Stimulated activated CD8-positive, alpha-beta memory T cell treated with anti-CD3 and anti-CD28 coated beads, Interleukin-15, amount 100 ng/mL, for 24 hours (primary cell): Measurements from ENCODE around the gene ABCE1.

Experiments
- DNase-seq: peaks from one replicate; pipeline ENCODE4 v3.0.0-alpha.2; 2020; ENCODE audit warnings: low read depth

ABCE1 gene

DNA sequence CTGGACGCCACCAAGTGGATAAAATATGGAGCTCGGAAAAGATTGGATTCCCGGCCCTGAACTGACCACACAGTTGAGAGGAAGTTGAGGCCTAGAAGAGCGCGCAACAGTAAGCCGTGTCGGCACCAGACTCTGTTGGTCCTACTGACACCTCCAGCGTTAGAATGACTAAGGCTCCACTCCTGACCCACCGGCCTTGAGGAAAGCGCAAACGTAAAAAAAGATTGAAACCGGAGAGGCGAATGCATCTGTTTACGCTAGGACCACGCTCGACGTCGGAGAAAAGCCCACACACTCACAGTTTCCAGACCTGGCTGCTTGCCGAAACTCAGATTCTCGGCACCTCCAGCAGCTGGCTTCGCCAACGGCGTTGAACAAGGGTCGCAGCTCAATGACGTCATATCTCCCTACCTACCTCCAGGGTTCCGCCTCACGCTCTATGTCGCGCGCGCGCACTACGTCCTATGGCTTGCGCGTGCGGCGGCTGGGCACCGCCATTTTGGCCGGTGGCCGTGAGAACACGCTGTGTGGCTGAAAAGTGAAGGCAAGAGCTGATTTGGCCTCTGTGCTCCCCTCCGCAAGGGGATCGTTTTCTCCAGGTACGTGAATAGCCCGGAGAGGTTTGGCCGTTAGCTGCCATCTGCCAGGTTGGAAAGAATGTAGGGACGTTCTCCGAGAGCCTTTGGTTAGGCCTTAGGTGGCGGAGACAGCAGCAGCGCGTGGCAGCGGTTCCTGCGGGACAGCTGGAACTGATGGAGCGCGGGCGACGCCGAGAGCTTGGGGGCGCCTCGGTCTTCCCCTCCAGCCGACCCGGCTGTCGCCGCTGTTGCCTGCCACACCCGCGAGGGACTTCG, at the start of gene ABCE1, which contains the start of gene ANAPC10:
Gene ABCE1, plus strand, starts transcription at position 491 of the 854 bp plus-strand sequence. CDS start 6,102 bp downstream, outside the sequence.
Gene ANAPC10, minus strand, starts transcription at position 376 of the 854 bp plus-strand sequence. CDS start 2,097 bp downstream, outside the sequence.
- DNase-seq, result peak; percentile 92

DNA sequence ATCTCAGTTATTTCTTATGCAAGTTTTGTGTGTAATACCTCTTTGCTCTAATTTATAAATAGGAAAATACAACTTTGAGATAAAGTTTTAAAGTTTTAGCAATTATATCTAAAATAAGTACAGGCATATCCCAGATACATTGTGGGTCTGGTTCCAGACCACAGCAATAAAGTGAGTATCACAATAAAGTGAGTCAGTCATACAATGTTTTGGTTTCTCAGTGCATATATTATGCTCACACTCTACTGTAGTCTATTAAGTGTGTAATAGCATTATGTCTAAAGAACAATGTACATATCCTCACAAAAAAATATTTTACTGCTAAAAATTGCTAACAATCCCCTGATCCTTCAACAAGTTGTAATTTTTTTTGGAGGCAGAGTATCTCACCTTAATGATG, 49.3 kb upstream of the ABCE1 start:
- no peak for DNase-seq

DNA sequence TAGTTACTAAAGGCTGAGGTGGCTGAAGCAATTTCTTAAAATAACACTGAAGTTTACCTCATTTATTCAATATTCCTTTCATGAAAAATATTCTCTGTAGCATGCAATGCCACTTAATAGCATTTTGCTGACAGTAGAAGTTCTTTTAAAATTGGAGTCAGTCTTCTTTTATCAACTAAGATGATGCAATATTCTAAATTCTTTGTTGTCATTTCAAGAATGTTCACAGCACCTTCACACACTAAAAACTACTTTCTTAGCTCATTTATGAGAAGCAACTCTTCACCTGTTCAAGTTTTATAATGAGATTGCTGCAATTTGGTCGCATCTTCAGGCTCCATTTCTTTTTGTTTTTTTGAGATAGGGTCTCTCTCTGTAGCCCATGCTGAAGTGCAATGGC, 48.9 kb upstream of the ABCE1 start:
- no peak for DNase-seq

DNA sequence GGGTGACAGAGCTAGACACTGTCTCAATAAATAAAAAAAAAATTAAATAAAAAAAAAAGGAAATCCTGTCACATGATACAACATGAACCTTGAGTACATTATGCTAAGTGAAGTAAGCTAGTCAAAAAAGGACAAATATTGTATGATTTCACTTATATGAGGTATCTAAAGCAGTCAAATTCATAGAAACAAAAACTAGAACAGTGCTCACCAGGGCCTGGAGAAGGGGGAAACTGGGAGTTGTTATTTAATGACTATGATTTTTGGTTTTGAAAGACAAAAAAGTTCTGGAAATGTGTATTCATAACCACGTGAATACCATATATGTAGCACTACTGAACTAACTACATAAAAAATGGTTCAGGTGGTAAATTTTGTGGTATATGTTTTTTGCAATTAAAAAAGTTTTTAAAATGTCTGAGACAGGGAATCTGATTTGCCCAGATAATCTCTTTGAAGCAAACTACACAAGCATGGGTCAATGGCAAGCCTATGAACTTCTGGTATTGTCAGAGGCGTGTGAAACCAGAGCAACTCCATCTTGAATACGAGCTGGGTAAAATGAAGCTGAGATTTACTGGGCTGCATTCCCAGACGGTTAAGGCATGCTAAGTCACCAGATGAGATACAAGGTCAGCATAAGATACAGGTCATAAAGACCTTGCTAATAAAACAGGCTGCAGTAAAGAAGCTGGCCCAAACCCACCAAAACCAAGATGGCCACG, 42.4 kb upstream of the ABCE1 start:
- DNase-seq, result no peak

DNA sequence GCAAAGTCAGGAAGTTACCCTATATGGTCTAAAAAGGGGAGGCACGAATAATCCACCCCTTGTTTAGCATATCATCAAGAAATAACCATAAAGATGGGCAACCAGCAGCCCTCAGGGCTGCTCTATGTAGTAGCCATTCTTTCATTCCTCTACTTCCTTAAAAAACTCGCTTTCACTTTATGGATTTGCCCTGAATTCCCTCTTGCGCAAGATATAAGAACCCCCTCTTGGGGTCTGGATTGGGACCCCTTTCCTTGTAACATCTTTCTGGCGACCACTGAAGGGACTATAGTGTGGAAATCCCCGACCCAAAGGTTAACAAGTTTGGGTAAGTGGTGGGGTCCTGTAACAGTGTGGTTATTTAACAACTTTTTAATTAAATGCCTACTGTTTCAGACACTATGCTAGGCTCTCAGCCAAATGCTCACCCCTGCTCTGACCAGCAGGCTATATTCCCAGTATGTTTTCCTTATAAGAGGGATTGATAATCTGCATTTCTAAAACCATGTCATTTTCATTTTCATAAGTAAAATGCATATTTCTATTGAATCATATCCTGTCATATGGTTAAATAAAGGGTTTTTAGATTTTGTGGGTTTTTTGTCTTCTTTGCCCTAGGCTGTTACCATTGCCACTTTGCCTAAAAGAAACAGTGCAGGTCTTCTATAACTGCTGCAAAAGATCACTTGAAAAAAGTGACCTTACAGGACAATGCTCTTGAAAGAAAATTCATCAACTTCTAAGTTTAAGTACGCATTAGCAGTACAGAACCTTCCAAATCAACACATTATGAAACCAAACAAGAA, 41.6 kb upstream of the ABCE1 start:
- DNase-seq, result no peak

DNA sequence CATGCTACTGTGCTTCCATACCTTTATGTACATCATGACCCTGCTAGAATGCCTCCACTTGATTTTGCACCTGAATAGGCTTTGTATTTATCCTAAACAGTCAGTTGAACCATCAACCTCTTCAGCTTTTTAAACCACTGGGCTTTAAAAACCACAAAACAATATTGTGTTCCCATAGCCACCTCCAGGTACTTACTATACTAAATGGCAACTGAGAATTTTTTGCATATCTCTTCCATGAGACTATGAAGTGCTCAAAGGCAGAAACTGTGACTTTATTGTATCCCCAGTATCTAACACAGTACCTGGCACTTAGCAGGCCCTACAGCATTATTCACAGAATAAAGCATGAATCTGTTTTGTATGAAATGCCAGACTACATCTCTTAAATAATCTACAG, 39.9 kb upstream of the ABCE1 start:
- no peak for DNase-seq

DNA sequence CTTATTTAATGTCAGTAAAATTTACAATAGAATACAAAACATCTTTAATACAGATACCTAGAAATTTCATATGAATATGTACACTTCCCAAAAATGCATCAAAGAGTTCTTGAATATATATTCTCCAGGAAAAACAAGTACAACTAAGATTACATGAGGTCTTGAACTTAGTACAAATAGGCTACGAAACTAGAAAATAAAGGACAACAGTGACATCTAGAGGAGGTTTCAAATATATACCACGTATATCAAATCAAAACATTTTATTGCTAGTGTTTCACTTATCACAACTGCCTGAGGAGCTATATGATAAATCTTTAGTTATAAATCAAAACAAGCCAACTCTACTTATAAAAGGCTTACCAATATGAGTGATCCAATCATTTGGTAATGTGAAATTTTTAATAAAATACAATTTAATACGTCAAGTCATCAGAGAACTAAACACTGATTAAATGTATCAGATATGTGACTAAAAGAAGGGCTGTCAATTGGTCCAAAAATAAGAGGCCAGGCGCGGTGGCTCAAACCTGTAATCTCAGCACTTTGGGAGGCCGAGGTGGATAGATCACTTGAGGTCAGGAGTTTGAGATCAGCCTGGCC, 36.7 kb upstream of the ABCE1 start:
- no peak for DNase-seq

DNA sequence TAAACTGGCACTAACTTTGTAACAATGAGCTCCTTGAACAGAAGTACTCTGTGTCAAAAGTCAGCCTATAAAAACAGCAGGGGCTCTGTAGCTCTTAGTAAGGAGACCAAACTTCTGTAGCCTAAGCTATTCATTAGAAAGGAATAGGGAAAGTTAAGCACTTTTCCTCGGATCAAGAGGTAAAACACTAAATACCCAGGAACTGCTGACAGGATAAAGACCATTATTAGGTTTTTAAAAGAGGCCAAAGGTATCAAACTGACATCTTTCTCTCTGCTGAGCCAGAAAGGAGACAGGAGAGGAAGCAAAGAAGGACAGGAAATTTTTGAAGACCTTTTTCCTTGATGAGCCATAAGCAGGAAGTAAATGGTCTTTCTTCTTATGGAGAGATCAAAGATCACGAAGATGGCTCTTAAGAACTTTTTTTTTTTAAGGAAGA, 32.0 kb upstream of the ABCE1 start:
- DNase-seq, result no peak

DNA sequence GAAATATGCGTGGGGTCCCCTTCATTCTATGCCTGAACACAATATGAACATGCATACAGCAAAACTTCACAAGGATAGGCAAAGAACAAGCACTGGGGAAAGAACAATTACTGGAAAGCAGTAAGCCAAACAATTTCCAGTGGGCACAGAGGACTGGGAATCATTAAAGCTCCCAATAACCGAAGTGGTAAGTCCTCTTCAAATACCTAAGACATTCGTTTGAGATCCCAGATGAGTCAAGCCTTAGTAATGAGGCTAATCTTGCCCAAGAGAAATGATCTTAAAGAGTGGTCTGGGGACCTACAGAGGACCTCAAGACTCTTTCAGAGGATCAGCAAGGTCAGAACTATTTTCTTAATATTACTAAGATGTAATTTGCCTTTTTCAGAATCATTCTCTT, 28.8 kb upstream of the ABCE1 start:
- no peak for DNase-seq

DNA sequence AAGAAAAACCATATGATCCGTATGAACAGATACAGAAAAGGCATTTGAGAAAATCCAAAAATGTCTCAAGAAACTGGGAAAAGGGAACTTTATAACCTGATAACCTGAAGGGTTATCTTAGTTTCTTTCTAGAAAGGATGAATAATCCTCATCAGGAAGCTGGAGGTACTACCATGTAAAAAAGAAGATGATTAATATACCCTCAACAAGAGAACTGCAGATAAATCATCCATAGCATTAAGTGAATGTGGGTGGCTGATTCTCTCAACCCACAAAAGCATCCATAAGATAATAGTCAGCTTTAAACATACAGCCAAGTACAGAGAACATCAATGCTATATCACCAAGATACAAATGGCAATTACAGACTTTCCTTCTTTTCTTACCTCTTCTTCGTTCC, 26.6 kb upstream of the ABCE1 start:
- DNase-seq, result no peak

DNA sequence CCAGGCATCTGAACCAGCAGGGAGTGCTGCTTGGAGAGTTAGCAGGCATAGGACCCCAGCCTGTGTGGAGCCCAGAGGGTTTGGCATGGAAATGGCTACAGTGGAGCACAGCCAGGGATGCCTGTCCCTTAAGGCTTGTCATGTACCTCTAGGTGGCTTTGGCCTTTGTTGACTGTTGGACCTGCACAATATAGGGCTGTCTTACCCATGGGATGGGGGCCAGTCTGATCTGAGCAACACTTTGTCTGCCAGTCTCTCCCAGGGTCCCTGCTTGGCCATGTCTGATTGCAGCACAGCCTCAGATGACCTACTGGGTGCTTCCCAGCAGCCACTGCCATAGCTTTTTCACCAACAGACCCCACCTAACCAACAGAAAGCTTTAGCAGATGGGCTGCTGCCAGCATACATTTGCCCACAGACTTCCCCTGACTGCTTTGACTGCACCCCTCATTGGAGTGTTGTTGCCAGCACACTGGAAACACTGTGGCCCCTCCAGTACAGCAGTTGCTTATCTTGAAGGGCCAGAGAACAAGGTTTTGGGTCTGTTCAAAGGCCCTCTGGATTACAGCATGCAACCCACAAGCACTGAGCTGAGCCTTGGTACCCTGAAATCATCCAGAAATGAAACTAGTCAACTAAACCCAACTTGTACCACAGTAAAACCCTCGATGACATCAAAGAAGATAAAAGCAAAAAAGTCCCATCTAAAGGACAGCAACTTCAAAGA, 22.2 kb upstream of the ABCE1 start:
- DNase-seq, result no peak

DNA sequence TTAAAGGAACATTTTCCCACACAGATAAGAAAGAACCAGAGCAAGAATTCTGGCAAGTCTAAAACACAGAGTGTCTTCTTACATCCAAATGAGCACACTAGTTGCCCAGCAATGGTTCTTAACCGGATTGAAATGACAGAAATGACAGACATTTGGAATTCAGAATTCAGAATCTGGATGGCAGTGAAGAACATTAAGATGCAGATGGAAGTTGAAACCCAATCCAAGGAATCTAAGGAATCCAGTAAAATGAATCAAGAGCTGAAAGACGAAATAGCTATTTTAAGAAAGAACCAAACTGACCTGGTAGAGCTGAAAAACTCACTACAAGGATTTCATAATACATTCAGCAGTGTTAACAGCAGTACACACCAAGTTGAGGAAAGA, 21.6 kb upstream of the ABCE1 start:
- no peak for DNase-seq

DNA sequence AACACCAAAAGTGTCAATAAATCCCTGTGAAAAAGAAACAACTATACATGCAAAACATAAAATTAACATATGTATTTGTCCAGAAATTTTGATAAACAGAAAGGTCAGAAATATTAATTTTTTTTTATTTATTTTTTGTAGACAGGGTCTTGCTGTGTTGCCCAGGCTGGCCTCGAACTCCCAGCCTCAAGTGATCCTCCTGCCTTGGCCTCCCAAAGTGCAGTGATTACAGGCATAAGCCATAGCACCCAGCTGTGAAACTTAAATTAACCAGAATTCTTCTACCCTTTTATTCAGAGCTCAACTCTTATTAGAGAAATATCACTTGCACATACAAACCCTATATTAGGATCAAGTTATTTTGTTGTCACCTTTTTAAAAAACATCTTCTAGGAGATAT, 16.4 kb upstream of the ABCE1 start:
- DNase-seq, result no peak

DNA sequence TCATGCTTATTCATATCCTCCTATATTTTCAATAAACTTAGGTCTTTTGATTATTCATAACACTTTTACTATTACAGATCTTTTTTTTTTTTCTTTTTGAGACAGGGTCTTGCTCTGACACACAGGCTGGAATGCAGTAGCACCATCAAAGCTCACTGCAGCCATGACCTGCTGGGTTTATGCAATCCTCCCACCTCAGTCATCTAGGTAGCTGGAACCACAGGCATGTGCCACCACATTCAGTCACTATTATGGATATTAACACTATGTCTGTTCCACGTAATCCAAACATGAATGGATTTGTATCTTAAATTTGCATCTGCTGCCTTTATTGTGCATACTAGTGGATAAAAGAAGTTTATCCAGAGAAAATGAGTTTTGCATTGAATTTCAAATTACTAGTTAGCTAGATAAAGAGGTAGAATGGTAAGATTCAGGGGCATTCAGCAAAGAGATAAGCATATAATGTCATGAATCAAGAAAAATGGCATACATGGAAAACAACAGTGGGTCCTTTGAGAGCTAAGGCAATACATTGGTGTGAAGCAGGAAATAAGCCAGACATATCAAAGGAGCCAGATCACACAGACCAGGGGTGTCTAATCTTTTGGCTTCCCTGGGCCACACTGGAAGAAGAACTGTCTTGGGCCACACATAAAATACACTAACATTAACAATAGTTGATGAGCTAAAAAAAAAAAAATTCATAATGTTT, 14.1 kb upstream of the ABCE1 start:
- DNase-seq, result no peak

DNA sequence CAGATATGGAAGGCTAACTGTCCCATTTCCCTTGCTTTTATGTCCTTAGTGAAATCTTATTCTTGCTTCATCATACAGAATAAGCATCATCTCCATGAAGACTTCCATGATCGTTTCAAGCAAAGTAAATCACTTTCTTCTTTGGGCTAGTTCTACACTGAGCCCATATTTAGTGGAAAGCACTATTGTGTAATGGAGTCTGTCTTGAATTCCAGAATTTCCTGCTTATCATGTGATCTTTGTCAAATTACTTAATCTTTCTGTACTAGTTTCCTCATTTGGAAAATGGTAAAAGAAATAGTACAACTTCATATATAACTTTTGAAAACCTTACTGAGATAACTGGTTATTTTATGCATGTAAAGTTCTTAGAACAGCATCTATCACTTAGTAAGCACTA, 7.7 kb upstream of the ABCE1 start:
- no peak for DNase-seq

DNA sequence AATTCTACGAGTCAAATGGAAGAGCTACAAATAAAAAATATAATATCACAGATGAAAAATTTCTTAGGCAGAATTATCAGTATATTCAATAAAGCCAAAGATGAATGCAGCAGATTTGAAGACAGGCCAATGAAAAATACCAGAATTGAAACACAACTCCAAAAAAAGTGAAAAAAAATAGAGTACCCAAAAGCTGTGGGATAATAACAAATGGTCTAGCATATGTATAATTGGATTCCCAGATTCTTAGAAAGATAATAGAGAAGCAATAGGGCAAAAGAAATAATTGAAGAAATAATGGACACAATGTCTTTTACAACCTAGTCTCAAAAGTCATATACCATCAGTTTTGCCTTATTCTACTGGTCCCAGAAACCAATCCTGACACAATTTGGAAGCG, 4.5 kb upstream of the ABCE1 start:
- no peak for DNase-seq

DNA sequence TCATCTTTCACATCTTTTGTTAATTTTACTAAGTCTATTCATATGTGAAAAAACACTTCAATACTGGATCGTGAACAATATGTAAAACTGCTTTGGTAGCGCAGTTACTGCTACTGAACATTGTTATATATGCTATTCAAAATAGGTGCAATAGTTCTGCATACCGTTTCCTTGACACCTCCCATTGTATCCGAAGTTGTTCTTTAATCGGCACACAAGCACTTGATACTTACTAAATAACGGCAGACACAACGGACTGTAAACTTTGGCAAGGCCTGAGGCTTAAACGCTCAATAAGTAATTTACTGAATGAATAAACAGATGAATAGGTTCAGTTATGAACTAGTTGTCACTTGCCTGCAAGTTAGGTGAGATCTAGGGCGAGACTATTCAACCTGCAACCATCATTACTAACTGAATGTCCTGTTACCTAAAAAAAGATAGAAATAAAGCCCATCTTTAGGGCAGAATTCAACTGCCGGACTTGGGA, 735 bp upstream of the ABCE1 start:
- no peak for DNase-seq

DNA sequence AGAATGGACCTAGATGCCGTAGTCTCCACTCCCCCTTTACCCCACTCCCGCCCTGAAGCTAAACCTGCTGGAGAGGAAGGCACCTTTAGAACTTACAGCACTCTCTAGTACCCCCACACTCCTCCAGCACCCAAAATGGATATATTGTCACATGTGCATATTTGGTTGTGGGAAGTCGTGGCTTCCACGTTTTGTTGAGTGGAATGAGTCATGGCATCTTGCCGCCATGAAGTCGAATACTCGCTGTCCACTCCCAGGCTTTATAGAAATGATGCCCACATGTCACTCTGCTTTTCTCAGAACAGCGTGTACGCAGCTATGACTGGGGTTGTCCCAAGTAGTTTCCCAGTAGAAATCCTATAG, 545 bp downstream of the ABCE1 start:
- DNase-seq, result no peak

DNA sequence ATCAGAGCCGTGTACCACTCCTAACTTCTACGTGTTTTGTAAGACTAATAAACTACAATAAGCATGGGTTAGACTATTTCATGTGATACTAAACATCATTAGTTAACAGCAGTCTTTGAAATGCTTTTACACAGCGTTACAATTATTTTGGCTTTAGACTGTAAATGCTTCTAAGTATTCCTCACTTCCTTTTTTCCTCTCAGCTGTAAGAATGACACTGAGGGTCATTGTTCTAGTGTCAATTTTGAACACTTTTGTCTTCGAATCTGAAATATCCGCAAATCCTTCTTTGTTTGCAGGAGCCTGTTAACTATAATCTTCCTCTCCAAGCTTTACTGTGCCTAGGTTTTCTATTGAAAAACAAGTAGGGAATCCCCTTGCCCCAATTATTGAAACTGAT, 1.5 kb downstream of the ABCE1 start:
- no peak for DNase-seq

DNA sequence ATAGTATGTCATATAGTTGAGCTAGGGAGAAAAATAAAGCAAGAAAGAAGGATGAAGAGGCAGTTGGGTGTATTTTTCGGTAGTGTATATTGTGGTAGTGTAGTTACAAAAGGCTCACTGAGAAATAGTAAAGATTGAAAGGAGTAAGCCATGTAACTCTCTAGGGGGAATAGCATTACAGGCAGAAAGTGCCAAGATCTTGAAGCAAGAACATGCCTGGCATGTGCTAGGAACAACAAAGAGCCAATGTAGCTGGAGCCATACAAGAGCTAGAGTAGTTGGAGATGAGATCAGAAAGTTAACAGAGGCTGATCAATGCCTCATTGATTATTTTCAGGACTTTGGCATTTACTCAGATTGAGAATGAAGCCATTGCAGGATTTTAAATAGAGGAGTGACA, 3.0 kb downstream of the ABCE1 start:
- no peak for DNase-seq

DNA sequence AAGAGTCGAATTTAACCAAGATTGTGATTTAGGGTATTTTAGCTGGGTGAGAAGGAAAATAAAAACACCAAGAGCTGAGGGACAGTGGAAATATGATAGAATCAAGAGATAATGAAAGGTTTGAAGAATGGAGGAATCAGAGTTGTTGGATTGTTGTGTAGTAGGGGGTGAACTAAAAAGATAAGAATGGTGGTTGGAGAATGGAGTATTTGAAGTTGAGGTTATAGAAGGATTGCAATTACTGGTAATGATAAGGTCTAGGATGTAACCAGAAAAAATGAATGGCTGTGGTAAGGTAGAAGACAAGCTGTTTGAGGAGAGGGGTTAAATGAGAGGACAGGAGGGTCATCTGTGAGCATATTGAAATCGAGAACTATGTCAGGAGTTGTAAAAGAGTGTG, 4.5 kb downstream of the ABCE1 start:
- DNase-seq, result no peak
